DMS53 (cell line): ENCODE measurements around the gene ZBP1.
"Not testable (repeated sequence)": the region's sequence is repeated elsewhere in the genome, so short reads cannot be mapped to it uniquely, and the experiment has no call there.

ENCODE experiments used
- DNase-seq: peaks from one replicate; lab custom pipeline; 2025; lab: John Stamatoyannopoulos, UW

Gene ZBP1

DNA sequence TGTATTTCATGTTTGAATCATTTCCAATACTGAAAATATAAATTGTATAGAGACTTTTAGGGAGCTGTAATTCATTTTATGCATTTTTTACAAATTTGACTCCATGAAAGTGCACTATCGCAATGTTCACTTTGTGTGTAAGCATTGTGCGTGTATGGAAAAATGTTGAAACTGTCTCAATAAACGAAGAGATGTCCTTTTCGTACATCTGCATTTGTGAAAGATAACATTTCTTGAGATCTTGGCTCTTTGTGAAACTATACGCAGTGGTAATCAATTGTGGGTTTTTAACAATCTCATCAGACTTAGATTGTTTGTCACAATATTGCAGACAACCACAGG, 18.6 kb upstream of the ZBP1 start:
- DNase-seq: no peak

DNA sequence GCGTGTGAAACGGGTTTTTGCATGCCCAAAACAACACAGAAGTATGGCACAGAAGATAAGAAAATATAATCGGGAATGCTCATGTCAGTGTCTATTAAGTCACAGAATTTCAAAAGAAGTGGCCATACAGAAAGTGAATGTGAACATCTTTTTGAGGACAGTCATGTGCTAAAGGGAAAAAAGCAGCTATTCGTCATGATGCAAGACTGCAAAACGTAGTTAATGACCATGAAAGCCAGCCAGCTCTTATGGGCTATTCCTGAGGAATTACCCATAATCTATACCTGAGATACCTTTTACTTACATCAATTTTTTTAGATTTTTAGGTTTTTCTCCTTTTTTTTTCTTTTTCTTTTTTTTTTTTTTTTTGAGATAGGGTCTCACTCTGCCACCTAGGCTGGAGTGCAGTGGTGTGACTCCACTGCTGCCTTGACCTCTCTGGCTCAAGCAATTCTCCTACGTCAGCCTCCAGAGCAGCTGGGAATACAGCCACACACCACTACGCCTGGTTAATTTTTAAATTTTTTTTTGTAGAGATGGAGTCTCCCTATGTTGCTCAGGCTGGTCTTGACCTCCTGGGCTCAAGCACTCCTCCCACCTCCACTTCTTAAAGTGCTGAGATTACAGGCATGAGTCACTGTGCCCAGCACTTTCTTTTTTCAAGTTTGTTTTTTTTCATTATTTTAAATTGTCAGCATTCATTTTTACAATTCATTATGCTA, 18.1 kb upstream of the ZBP1 start:
- DNase-seq: no peak

DNA sequence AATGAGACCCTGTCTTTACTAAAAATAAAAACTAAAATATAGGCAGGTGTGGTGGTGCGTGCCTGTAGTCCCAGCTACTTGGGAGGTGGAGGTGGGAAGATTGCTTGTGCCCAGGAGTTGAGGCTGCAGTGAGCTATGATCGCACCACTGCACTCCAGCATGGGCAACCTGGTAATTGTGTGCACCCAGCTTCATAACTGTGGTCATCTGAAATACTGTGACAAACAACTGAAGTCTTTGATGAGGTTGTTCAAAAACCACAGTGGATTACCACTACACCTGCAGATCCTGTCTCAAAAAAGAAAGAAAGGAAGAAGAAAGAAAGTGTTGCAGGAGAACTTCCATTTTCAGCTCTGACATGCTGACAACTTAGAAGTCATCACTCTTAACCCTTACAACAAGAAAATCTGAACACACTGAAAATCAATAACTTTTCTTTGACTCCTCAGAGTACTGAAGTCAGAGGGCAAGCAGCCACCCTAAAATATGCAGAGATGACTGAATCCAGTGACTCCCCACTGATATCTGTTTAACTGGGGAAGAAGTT, 13.8 kb upstream of the ZBP1 start:
- no peak for DNase-seq

DNA sequence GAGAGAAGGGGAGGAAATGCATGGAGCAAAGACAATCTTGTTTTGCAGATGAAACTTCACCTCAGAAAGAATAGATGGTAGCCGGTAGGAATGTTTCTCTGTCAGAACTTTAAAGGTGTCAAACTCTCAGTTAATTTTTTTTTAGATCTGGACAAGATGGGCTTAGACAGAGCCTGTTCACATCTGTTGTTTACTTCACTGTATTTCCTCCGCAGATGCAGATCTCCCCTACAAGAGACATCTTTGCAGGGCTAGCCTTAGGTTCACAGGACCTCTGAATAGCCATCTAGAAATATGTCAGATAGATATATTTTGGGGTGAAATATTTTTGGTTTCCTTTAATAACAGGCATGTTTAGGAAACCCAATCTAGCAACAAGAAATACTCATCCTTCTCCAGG, 12.1 kb upstream of the ZBP1 start:
- DNase-seq: no peak

DNA sequence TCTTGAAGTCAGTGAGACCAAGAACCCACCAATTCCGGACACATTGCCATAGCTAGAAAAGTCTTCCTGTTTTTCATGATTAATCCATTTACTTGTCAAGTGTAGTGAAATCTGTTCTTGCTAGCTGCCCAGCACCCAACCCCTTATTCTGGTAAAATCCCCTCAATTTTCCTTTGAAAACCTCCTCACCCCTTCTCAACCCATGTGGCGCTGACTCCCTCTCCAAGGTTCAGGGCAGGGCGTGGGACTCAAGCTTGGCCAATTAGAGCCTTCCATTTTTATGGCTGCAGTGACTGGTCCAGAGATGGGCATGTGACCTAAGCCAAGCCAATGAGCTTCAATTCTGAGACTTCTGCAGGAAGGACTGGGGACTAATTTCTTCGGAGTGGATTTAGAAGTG, 9.8 kb upstream of the ZBP1 start:
- DNase-seq: no peak

DNA sequence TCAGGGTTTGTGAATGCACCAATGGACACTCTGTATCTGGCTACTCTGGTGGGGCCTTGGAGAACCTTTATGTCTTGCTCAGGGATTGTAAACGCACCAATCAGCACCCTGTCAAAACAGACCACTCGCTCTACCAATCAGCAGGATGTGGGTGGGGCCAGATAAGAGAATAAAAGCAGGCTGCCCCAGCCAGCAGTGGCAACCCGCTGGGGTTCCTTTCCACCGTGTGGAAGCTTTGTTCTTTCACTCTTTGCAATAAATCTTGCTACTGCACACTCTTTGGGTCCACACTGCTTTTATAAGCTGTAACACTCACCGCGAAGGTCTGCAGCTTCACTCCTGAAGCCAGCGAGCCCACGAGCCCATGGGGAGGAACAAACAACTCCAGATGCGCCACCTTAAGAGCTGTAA, 9.3 kb upstream of the ZBP1 start:
- DNase-seq: not testable (repeated sequence)

DNA sequence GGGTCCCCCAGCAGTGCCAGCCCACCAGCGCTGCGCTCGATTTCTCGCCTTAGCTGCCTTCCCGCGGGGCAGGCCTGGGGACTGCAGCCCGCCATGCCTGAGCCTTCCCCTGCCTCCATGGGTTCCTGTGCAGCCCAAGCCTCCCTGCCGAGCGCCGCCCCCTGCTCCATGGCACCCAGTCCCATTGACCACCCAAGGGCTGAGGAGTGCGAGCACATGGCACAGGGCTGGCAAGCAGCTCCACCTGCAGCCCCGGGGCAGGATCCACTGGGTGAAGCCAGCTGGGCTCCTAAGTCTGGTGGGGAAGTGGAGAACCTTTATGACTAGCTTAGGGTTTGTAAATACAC, 8.7 kb upstream of the ZBP1 start:
- DNase-seq: not testable (repeated sequence)

DNA sequence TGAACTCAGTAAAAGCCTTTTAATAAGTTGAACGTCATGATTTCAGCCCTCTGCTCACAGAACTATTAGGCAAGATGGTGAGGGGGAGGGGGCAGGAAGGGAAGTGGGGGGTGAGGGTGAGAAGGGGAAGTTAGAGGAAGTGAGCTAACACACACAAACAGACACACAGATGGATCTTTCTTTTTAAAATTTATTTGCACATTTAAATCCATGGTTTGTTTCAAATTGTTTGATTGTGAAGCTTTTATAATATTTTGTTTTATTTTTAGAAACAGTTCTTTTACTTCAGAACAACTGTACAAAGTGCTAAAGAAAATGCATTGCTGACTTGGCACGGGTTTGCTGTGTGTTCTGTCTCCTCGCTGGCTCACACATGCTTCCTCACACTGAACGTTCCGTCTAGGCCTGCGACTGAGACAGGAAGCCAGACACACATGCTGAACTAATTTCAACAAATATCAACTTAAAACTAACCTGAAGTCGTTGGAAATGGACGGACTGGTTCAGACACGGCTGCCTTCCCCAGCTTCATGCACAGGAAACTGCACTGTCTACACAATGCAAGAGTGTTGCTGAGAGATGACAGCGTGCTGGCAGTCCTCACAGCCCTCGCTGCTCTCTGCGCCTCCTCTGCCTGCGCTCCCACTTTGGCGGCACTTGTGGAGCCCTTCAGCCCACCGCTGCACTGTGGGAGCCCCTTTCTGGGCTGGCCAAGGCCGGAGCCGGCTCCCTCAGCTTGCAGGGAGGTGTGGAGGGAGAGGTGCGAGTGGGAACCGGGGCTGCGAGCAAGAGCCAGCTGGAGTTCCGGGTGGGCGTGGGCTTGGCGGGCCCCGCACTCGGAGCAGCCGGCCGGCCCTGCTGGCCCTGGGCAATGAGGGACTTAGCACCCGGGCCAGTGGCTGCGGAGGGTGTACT, 8.1 kb upstream of the ZBP1 start:
- DNase-seq: no peak

DNA sequence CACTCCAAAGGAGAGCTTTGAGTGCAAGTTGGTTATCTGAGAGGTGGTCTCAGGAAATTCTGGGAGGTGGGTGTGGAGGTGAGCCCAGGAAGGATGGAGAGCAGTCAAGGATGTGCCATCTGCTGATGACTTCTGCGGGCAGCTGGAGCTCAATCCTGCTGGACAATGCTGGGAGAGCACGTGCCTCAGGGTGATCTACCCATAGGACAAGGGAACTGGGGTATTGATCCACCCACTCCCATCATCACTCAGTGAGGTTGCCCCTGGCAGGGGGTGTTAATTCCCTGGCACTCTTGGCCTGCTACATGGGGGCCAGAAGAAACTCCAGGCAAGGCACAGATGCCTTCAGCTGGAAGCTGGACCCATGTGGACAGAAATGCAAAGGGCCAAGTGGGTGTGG, 7.1 kb upstream of the ZBP1 start:
- no peak for DNase-seq

DNA sequence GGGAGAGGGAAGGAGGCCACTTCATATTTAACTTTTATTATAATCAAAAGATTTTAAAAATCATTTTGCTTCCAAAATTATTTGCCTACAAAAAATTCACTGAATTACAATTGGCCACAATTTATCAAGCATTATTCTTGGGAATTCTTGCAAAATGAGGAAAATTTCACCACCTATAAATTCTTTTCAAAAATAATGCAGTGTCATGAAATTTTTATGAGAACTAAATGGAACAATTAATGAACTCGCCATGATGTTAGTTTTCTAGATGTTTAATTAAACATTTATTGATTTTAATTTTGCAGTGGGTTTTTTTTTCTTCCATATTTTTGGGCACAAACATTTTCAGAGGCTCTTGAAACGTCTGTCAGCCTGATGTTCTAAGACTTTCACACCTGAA, 5.8 kb upstream of the ZBP1 start:
- no peak for DNase-seq

DNA sequence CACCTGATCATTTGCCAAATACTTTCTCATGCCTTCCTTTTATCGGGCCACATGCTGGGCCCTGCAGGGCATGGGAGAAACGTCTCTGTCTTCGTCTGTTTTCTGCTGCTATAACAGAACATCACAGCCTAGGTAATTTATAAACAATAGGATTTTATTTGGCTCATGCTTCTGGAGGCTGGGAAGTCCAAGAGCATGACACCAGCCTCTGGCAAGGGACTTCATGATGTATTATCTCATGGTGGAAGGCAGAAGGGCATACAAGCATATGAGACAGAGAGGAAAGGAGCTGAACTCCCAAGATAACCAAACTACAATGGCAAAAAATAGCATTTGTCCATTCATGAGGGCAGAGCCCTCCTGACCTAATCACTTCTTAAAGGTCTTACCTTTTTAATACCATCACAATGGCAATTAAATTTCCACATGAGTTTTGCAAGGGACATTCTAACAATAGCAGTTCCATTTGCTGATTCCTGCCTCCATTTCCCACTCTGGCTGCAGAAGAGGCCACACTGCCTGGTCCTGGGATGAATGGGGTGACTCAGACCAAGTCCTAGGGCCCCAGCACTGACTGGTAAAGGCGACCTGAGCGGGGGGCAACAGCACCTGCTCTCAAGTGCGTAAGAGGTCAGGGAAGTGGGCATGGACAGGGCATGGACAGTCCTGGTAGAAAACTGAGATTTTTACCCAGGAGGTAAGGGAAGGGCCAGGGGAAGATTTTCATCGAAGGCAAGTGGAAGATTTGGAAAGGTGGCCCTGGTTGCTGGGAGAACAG, 5.1 kb upstream of the ZBP1 start:
- DNase-seq: no peak

DNA sequence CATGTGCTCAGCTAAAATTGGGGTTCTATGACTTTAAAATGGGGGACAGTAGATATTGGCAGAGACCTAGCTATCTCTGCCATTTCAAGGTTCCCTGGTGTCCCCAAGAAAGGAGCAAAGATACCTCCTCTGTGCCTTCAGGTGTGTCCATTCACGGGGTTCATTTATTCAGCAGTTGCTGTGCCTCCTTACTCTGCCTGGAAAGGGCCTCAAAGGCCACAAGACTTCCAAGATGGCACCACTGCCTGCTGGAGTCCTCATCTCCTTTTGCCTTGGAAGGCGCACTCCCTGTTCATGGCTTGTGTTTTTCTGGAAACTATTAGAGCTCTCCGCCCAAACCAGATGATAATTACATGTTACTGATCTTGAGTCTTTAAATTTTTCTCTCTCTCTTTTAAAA, 3.9 kb upstream of the ZBP1 start:
- DNase-seq: no peak

DNA sequence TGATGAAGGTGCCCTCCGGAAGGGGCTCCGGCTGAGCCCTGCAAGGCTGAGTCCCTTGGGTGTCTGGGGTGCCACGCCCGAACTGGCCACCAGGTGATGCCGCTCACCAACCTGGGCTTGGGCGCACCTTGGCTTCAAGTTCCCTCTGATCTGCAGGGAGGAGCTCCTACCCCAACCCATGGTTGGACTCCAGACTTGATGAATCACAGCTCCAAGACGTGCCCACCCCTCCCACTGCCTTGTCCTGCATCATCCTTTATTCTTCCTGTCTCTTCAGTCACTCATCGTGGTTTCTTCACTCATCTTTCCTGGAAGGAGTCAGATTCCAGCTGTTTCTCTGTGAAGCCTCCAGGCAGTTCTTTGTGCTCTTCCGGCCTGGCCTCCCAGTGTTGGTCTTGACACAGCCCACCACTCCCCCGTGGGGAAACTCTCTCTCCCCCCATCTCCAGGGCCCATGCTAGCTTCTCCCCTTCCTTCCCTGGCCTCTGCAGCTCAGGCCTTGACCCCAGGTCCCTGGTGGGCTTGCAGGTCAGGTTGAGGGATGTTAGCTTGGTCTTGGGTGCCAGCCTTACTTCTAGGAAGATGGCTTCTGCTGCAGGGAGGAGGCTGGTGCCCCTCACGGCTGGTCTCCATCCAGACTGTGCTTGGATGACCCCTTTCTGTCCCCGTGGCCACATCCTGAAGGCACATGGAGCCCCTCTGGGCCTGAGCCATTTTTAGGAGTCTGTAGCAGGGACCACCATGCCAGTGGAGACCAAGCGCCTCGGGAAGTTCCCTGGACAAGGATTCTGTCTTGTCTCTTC, 2.6 kb upstream of the ZBP1 start:
- peak; percentile 52 for DNase-seq

DNA sequence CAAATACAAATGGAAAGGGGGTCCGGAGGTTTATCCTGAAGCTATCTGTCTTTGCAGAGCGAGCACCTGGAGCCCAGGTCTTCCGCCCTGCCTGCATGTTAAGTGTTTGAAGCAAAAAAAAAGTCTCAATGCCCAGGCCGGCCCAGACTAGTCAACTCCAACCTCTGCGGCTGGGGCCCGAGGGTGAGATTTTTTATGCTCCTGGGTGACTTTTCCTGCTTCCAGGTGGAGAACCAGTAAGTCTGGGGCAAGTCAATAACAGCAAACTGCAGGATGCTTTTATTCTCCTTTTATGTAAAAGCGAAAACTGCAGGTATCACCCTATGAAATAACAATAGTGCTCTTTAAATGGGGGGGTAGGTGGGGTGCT, 2.0 kb upstream of the ZBP1 start:
- no peak for DNase-seq

DNA sequence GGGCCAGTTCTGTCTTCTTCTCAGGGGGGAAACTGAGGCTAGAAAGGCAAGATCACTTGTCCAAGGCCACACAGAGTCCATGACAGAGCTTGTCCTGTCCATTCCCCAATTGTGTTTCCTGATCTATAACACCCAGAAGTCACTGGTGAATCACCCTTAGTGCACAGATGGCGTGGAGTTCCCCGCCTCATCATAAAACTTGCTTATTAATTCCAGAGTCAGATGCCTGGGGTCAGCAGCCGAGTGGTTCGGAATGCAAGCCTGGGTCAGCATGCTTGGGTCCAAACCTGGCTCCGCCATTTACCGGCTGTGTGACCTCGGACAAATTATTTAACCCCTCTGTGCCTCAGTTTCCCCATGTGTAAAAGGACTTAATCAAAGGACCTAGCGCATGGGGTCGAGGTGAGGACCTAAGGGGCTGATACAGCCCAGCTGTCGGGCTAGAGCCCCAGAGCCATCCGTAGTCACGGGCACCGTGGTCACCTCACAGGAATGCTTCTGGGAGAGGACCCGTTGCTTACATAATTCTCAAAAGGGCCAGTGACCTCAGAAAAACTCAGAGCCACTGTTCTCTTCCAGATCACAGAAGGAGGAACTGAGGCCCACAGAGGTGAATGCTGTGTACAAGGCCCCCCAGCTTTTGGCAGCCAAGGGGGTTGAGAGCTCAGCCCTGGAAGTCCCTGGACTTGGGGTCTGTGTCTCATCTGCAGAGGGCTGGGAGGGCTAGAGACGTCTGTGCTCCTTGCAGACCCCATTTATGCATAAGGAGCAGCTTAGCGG, 1.4 kb upstream of the ZBP1 start:
- no peak for DNase-seq

DNA sequence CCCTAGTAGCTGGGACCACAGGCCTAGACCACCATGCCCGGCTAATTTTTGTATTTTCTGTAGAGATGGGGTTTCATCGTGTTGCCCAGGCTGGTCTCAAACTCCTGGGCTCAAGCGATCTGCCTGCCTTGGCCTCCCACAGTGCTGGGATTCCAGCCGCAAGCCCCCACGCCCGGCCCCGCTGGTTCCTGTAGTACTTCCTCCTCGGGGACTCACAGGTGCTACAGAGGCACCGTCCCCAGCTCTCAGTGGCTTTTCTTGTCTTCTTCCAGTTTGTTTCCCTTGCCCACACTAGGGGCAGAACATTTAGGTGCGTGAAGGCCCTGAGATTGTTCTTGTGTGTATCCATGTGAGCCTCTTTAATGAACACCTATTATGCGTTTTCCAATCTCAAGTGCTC, 773 bp upstream of the ZBP1 start:
- DNase-seq: no peak

DNA sequence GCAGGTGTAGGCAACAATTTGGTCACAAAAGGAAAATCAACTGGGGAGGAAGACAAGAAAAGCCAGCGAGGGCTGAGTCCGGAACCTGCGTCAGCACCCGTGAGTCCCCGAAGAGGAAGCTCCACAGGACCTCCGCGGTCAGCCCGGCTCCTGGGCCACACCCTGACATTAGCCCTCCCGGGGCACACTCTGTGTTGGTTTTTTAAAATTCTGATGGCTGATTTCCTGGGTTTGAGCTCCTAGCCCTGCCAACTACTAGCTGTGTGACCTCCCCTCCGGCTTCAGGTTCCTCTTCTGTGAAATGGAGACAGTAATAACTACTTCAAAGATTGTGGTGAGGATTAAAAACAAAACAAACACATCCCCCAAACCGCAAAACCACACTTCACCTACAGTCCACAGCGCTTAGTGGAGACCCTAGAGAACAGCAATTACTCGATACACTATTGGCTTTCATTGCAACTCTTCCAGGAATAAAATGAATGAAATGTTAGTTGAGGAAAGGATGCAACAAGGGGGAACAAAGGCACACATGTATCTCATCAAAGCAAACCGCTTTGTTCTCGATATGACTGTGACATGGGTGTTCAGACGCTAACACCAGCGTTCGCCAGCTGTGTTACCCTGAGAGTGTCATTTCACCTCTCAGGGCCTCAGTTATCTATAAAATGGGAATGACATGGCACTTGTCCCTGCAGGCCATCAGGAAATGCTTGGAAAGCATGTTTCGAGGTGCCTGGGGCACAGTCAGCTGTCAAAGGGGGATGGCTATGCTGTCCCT, 985 bp downstream of the ZBP1 start:
- DNase-seq: no peak

DNA sequence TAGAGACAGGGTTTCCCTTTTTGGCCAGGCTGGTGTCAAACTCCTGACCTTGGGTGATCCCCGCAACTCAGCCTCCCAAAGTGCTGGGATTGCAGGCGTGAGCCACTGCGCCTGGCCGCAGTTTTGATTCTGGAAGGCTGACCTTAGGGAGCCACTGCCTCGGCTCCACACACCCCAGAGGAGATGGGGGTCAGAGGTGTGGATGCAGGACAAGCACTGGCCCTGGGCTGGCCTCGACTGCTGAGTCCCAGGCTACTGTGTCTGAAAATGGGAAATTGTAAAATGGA, 1.5 kb downstream of the ZBP1 start:
- no peak for DNase-seq

DNA sequence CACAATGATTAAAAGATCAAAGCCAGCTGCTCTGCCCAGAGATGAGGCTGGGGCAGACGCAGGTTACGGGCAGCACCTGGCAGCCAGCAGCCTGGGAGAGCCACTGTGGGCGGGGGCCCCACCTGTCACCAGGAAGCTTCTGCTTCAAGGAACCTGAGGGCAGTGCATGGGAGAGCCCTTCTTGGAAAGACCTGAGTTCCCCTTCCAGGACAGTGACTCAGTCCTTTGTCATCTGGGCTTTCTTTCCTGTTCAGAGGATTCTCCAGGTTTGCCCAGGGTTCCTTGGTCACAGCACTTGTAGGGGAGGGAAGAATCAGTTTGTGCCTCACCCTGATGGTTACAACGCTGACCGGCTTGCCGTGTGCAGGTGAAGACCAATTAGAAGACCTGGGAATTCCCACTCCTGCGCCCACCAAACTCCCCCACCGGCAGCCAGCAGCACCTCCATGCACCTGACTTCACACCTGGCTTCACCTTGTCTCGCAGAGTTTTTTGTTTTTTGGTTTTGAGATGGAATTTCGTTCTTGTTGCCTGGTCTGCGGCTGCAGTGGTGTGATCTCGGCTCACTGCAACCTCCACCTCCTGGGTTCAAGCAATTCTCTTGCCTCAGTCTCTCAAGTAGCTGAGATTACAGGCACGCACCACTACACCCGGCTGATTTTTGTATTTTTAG, 2.0 kb downstream of the ZBP1 start:
- no peak for DNase-seq
